ENCODE results near the gene HDGFL3. TPM values are rescaled to one million over a fixed set of nuclear protein-coding genes. Genes with fewer than 3 reads are reported as not detected.
A peak's percentile ranks its signal among the peaks of the same experiment; 100 is the strongest.

HDGFL3 gene
- polyA plus RNA-seq, 2 of the 4 experiments (the other 2 are of a cell fraction), result 47.4 to 91.2 TPM

GRCh38 chr15:83166830-83167229 is 40.8 kb downstream of the HDGFL3 start:
- no peak for ATAC-seq
- H3K9me3 ChIP-seq, result peaks cover 26% of the 10 kb centered on the region
- CTCF ChIA-PET, result no interaction called here
- POLR2A ChIA-PET, result no interaction called here
- H3K4me3 ChIP-seq, result no peak overlapping the region
- WGBS (ENCODE audit: missing lambda C conversion rate), result 87% methylated on average over 2 of the region's 2 CpGs
- DNase-seq (ENCODE audit: low read depth in 1 of 2, low spot score in 1 of 2), result no peak
- H3K4me2 ChIP-seq, result no peak overlapping the region
- H3K27ac ChIP-seq, result no peak overlapping the region
- TF ChIP-seq HOXB13 (CRISPR knock-in tag; IDR thresholded peaks at IDR 0.05; ENCODE audit: low read depth) (no peak), POLR2A (IDR thresholded peaks at IDR 0.05; ENCODE audit: low read length) (no peak), CBX2 (IDR thresholded peaks at IDR 0.05; ENCODE audit: borderline replicate concordance, low read depth) (no peak), FOSL2 (IDR thresholded peaks at IDR 0.05) (no peak), FOSL2 (CRISPR knock-in tag; IDR thresholded peaks at IDR 0.05) (no peak), REST (IDR thresholded peaks at IDR 0.05) (no peak), HOXA7 (CRISPR knock-in tag; IDR thresholded peaks at IDR 0.05) (no peak), EHMT2 (IDR thresholded peaks at IDR 0.05; ENCODE audit: low read depth) (no peak), TP53 (CRISPR knock-in tag; IDR thresholded peaks at IDR 0.05) (no peak), NR3C1 (IDR thresholded peaks at IDR 0.05) (no peak), HEYL (CRISPR knock-in tag; IDR thresholded peaks at IDR 0.05) (no peak), HMGXB4 (CRISPR knock-in tag; IDR thresholded peaks at IDR 0.05; ENCODE audit: borderline replicate concordance) (no peak)
- no peak for FAIRE-seq
- H3K4me1 ChIP-seq, result no peaks in the 10 kb centered on the region

GRCh38 chr15:83166218-83166617 is 41.4 kb downstream of the HDGFL3 start:
- Histone ChIP-seq H3K9me3 (peaks cover 26% of the 10 kb centered on the region), H3K27ac (no peak overlapping the region), H3K4me1 (no peaks in the 10 kb centered on the region), H3K4me2 (no peak overlapping the region), H3K4me3 (no peak overlapping the region)
- DNase-seq (ENCODE audit: low read depth in 1 of 2, low spot score in 1 of 2) (peak in 1 of 2 experiments; percentile 15), ATAC-seq (no peak), FAIRE-seq (no peak)
- POLR2A ChIA-PET, result no interaction called here
- CTCF ChIA-PET, result interaction anchor here (1.0 kb wide), 1 partner anchor 155 kb away, joined by 3 read pairs; the partner anchor contains the start of gene C15orf40
- 88% methylated on average over 3 of the region's 3 CpGs for WGBS (ENCODE audit: missing lambda C conversion rate)
- no peak for TF ChIP-seq REST (IDR thresholded peaks at IDR 0.05)
- TF ChIP-seq HOXA7 (CRISPR knock-in tag; IDR thresholded peaks at IDR 0.05), result no peak
- TF ChIP-seq ATOH8 (CRISPR knock-in tag; IDR thresholded peaks at IDR 0.05; ENCODE audit: low read depth), result no peak
- TF ChIP-seq E2F6 (IDR thresholded peaks at IDR 0.05; ENCODE audit: borderline replicate concordance, low read depth), result no peak
- no peak for TF ChIP-seq KDM1A (IDR thresholded peaks at IDR 0.05; ENCODE audit: low read depth)
- TF ChIP-seq TP53 (CRISPR knock-in tag; IDR thresholded peaks at IDR 0.05), result no peak
- no peak for TF ChIP-seq SREBF2 (IDR thresholded peaks at IDR 0.05)
- TF ChIP-seq GATA3 (IDR thresholded peaks at IDR 0.05; ENCODE audit: borderline replicate concordance), result no peak
- no peak for TF ChIP-seq RAD21 (conservative IDR thresholded peaks at IDR 0.05 in 1 of 2, IDR thresholded peaks at IDR 0.05 in 1 of 2)
- TF ChIP-seq HEYL (CRISPR knock-in tag; IDR thresholded peaks at IDR 0.05), result no peak
- TF ChIP-seq MYC (IDR thresholded peaks at IDR 0.05; ENCODE audit: borderline replicate concordance, low read length), result no peak
- no peak for TF ChIP-seq SMC3 (IDR thresholded peaks at IDR 0.05)
- no peak for TF ChIP-seq TFCP2L1 (CRISPR knock-in tag; IDR thresholded peaks at IDR 0.05)
- no peak for TF ChIP-seq NFE2L2 (conservative IDR thresholded peaks at IDR 0.05; ENCODE audit: low read length)
